Adrenal gland (tissue), 12 donors: ENCODE measurements around the gene AFAP1. TPM values are rescaled to one million over a fixed set of nuclear protein-coding genes. Genes with fewer than 3 reads are reported as not detected.

ENCODE experiments used
- DNase-seq, 7 donors: peaks; one replicate each; pipeline ENCODE4 v3.0.0-alpha.2; 2019 to 2020
- H3K27ac ChIP-seq, 5 donors: fragments of 200-600 bp; sonication (generic) in 4 of 5; 1 replicate in 3 of 5; 2 replicates in 2 of 5; pipeline versions ENCODE4 v1.5.1 to v1.8.0; 2016 to 2020; ENCODE audit warnings: mild to moderate bottlenecking in 1 of 5
- H3K27me3 ChIP-seq: fragments of 200-600 bp; 2 replicates; pipeline ENCODE4 v1.8.0; 2021
- H3K36me3 ChIP-seq, 2 donors: fragments of 200-600 bp; replicated peaks in 1 of 2; 1 replicate in 1 of 2; 2 replicates in 1 of 2; pipeline versions ENCODE4 v1.5.1 to v1.8.0; 2018 to 2022
- H3K4me1 ChIP-seq, 2 donors: fragments of 200-600 bp; replicated peaks in 1 of 2; 1 replicate in 1 of 2; 2 replicates in 1 of 2; pipeline versions ENCODE4 v1.5.1 to v1.8.0; 2018 to 2021
- H3K4me3 ChIP-seq, 4 donors: fragments of 200-600 bp; sonication (generic) in 3 of 4; one replicate each; pipeline ENCODE4 v1.5.1; 2016 to 2018
- H3K9me3 ChIP-seq, 3 donors: fragments of 200-600 bp; sonication (generic) in 1 of 3; replicated peaks in 1 of 3; 1 replicate in 2 of 3; 2 replicates in 1 of 3; pipeline versions ENCODE4 v1.5.1 to v1.8.0; 2016 to 2021
- POLR2A ChIP-seq, 2 donors: fragments of 450-650 bp; IDR thresholded peaks; one replicate each; pipeline ENCODE4 v1.6.1; 2017; ENCODE audit warnings: antibody characterized with exemption in 2 of 2, mild to moderate bottlenecking in 2 of 2, moderate library complexity in 1 of 2
- WGBS, 4 donors: extraction: QIAGEN DNeasy Blood & Tissue Kit in 2 of 4; methylation state at CpG; one replicate each; pipeline versions ENCODE4 v1.1.5 to v1.1.7; 2013 to 2017; 5-methylcytosine and 5-hydroxymethylcytosine counted together
- intact Hi-C, 2 donors: fragments of 100-400 bp; cut with DNase I; formaldehyde crosslinking; loops; one replicate each; pipeline versions ENCODE4 v1.14.1 to v1.15.0; 2022 to 2023
- polyA plus RNA-seq, 3 donors: library from polyadenylated mRNA; stranded (reverse); fragments of 200-250 nt in 2 of 3; fragments of 350-450 nt in 1 of 3; fragmentation: Illumina TruSeq in 1 of 3; extraction: RNeasy Lipid Tissue Mini Kit (QIAGEN cat#74804) in 1 of 3; gene quantifications; one replicate each; pipeline ENCODE4 v1.2.3, GENCODE V29; 2013 to 2014
- total RNA-seq, 9 donors: library from RNA; depleted of rRNA in 4 of 9; stranded (reverse); fragments of >200 nt in 4 of 9; fragments of 120-200 nt in 1 of 9; fragmentation: NEBNext Ultra II Directional in 1 of 9; extraction: Animal tissue kit (Norgen Biotek cat#: 25700) in 1 of 9; gene quantifications; one replicate each; pipeline versions ENCODE4 v1.1.0 to v1.2.4, GENCODE V29; 2013 to 2023
- TF ChIP-seq, protein P1 (sequence below), 6 experiments: fragments of 450-650 bp in 4 of 6; fragments of 200-600 bp in 2 of 6; sonication (generic) in 1 of 6; IDR thresholded peaks; 1 replicate in 5 of 6; 2 replicates in 1 of 6; pipeline versions ENCODE4 v1.5.1 to v1.8.0; 2016 to 2021; ENCODE audit warnings: antibody characterized with exemption in 6 of 6, mild to moderate bottlenecking in 2 of 6, moderate library complexity in 1 of 6
- donor health status: healthy with polysubstance abuse.
- donor health status: Bipolar disorder and iron deficiency.
- donor health status: DM: yes; HTN: yes; CAD: no.
- donor health status: DM: no; HTN: no; CAD: no.
- donor health status: DM: no; HTN: no; CAD: no.
- donor health status: DM: yes; HTN: yes; CAD: no.

The AFAP1 gene
- total and polyA plus RNA-seq, 12 donors, result 3.3 to 16.1 (median 9.8) TPM

DNA sequence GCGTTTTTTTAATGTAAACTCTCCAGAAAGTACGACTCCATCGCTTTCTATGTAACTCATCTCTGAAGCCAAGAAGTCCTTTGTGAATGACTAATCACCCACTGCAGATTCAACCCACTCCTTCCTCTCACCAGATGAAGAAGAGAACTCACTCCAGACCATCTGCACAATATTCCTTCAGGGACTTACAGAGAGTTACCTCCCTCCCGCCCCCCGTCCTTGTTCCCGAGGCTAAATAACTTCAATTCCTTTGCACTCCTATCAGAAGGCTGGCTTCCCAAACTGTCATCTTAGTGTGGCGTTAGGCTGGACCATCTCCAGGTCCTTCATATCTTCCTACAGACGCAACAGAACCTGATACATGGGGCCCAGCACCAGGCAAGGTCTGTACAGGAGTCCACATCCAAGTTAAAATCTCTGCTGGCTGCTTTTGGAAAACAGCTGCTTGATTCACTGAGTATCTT is 82.4 kb downstream of the AFAP1 start:
- no peak for DNase-seq
- no peak overlapping the region for H3K4me3 ChIP-seq
- WGBS, 4 donors, result 51 to 67% (median 60%) methylated on average over 8 of the region's 8 CpGs
- no peaks in the 10 kb centered on the region for H3K4me1 ChIP-seq
- intact Hi-C loops, result no loop called here
- no peaks in the 10 kb centered on the region for H3K9me3 ChIP-seq
- TF ChIP-seq, protein P1, sequence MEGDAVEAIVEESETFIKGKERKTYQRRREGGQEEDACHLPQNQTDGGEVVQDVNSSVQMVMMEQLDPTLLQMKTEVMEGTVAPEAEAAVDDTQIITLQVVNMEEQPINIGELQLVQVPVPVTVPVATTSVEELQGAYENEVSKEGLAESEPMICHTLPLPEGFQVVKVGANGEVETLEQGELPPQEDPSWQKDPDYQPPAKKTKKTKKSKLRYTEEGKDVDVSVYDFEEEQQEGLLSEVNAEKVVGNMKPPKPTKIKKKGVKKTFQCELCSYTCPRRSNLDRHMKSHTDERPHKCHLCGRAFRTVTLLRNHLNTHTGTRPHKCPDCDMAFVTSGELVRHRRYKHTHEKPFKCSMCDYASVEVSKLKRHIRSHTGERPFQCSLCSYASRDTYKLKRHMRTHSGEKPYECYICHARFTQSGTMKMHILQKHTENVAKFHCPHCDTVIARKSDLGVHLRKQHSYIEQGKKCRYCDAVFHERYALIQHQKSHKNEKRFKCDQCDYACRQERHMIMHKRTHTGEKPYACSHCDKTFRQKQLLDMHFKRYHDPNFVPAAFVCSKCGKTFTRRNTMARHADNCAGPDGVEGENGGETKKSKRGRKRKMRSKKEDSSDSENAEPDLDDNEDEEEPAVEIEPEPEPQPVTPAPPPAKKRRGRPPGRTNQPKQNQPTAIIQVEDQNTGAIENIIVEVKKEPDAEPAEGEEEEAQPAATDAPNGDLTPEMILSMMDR (IDR thresholded peaks at IDR 0.05), result no peak
- TF ChIP-seq POLR2A (IDR thresholded peaks at IDR 0.05), result no peak
- H3K36me3 ChIP-seq, result no peaks in the 10 kb centered on the region
- peak overlapping the region in 1 of 5 donors; percentile 2 for H3K27ac ChIP-seq
- H3K27me3 ChIP-seq, result no peaks in the 10 kb centered on the region

DNA sequence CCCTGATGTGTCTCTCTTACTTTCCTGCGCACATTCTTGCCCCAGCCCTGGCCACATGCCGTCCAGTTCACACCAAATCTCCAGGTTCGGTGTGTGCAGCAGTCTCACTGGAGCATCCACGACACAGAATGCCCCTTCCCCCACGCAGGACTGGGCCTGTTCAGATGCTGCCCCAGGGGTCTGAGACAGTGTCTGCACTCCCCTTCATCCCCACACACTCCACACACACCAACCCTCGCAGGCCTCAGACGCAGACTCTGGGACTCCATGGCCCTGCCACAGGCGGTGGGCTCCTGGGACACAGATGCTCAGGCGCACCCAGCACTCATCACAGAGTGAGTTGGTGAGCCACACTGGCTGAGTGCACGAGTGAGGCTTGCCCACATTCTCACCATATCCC is 83.9 kb downstream of the AFAP1 start:
- Histone ChIP-seq H3K27ac (no peak overlapping the region), H3K4me1 (no peaks in the 10 kb centered on the region), H3K4me3 (no peak overlapping the region), H3K36me3 (no peaks in the 10 kb centered on the region), H3K27me3 (no peaks in the 10 kb centered on the region), H3K9me3 (no peaks in the 10 kb centered on the region)
- intact Hi-C loops, result no loop called here
- TF ChIP-seq POLR2A (IDR thresholded peaks at IDR 0.05), result no peak
- TF ChIP-seq, protein P1 (IDR thresholded peaks at IDR 0.05), result no peak
- 91 to 95% (median 92%) methylated on average over 7 to 10 of the region's 10 CpGs for WGBS, 4 donors
- no peak for DNase-seq

DNA sequence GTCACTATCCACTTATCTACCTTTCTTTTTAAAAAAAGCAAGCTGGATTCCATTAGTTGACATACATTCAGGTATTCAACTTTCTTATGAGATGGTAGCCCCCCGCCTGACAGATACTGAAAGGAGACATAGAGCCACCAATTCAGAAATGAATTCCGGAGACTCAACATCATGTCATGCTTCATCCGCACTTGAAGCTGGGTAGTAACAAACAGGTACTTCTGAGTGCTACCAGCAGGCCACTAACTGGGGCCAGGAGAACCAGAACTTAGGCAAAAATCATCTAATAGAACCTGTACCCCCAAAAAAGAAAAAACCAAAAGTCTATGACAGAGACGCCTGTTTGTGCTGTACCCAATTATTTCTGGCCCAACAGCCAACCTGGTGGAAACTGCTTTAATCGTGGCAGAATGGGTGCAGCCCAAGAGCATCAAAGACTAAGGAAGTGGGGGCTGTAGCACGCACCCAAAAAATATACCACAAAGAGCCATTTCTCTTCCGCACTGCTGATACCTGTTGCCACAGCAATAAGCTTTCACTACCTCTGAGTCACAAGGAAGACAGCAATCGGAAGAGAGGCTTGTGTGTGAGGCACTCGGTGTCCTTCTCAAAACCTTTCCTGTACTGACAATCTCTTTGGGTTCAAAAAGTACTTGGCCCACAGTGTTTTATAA is 84.8 kb downstream of the AFAP1 start:
- intact Hi-C loops, result no loop called here
- Histone ChIP-seq H3K4me1 (no peaks in the 10 kb centered on the region), H3K27me3 (no peaks in the 10 kb centered on the region)

DNA sequence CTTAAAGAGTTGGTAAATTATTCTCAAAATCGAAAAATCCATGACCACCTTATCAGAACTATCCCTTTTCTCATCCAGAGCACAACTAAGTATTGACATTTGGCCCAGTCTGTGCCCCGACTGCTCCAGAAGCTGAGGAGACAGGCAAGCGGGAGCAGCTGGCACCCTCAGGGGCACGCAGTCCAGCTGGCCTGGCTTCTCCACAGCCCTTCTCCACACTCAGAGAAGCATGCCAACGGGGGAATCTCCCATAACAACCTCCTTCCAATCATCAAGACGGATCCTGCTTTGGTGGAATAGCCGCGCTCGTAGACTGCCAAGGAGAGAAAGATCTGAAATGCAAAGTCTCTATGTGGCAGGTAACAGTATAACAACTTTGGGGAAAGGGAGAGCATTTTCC is 85.4 kb downstream of the AFAP1 start:
- 80 to 91% (median 88%) methylated on average over 9 of the region's 9 CpGs for WGBS, 4 donors
- Histone ChIP-seq H3K4me1 (no peaks in the 10 kb centered on the region), H3K27me3 (no peaks in the 10 kb centered on the region), H3K27ac (no peak overlapping the region), H3K36me3 (no peaks in the 10 kb centered on the region), H3K9me3 (no peaks in the 10 kb centered on the region), H3K4me3 (no peak overlapping the region)
- no peak for DNase-seq
- intact Hi-C loops, result no loop called here
- TF ChIP-seq, protein P1 (IDR thresholded peaks at IDR 0.05), result no peak
- TF ChIP-seq POLR2A (IDR thresholded peaks at IDR 0.05), result no peak

More for the DNA sequence above, 84.8 kb downstream of the AFAP1 start:
- Histone ChIP-seq H3K9me3 (no peaks in the 10 kb centered on the region), H3K4me3 (no peak overlapping the region), H3K36me3 (no peaks in the 10 kb centered on the region), H3K27ac (no peak overlapping the region)
- DNase-seq, result no peak
- WGBS, 4 donors, result 74 to 85% (median 84%) methylated on average over 9 of the region's 9 CpGs
- TF ChIP-seq, protein P1 (IDR thresholded peaks at IDR 0.05), result no peak
- no peak for TF ChIP-seq POLR2A (IDR thresholded peaks at IDR 0.05)
